ENCODE measurements around the gene SUMO4.
"Not testable (repeated sequence)": the region's sequence is repeated elsewhere in the genome, so short reads cannot be mapped to it uniquely, and the experiment has no call there.

SUMO4 gene

GRCh38 chr6:149429427-149430360 lies 29.6 kb downstream of the SUMO4 start:
- in situ Hi-C loops (cut with MboI; ENCODE audit: low sequenced_read_pairs), result no loop called here

- in situ Hi-C loops (cut with MboI; ENCODE audit: low sequenced_read_pairs), result no loop called here
Observed at GRCh38 chr6:149431905-149432775, 32.1 kb downstream of the SUMO4 start.

GRCh38 chr6:149433405-149433804 lies 33.3 kb downstream of the SUMO4 start:
- in situ Hi-C loops (cut with MboI; ENCODE audit: low sequenced_read_pairs), result no loop called here

- in situ Hi-C loops (cut with MboI; ENCODE audit: low sequenced_read_pairs), result no loop called here
Observed at GRCh38 chr6:149433881-149434280, 33.8 kb downstream of the SUMO4 start.

- in situ Hi-C loops (cut with MboI; ENCODE audit: low sequenced_read_pairs), result no loop called here
Observed at GRCh38 chr6:149435919-149436586, 36.0 kb downstream of the SUMO4 start.

- in situ Hi-C loops (cut with MboI; ENCODE audit: low sequenced_read_pairs), result no loop called here
Observed at GRCh38 chr6:149436647-149437046, 36.6 kb downstream of the SUMO4 start.

GRCh38 chr6:149437212-149437611 lies 37.1 kb downstream of the SUMO4 start:
- in situ Hi-C loops (cut with MboI; ENCODE audit: low sequenced_read_pairs), result no loop called here

GRCh38 chr6:149438855-149439254 lies 38.8 kb downstream of the SUMO4 start:
- in situ Hi-C loops (cut with MboI; ENCODE audit: low sequenced_read_pairs), result no loop called here

- in situ Hi-C loops (cut with MboI; ENCODE audit: low sequenced_read_pairs), result no loop called here
Observed at GRCh38 chr6:149439626-149440025, 39.6 kb downstream of the SUMO4 start.

GRCh38 chr6:149440735-149441671 lies 40.9 kb downstream of the SUMO4 start:
- in situ Hi-C loops (cut with MboI; ENCODE audit: low sequenced_read_pairs), result no loop called here

GRCh38 chr6:149441740-149442139 lies 41.7 kb downstream of the SUMO4 start:
- in situ Hi-C loops (cut with MboI; ENCODE audit: low sequenced_read_pairs), result no loop called here

GRCh38 chr6:149443411-149444181 lies 43.5 kb downstream of the SUMO4 start:
- in situ Hi-C loops (cut with MboI; ENCODE audit: low sequenced_read_pairs), result no loop called here

GRCh38 chr6:149444360-149445094 lies 44.5 kb downstream of the SUMO4 start:
- in situ Hi-C loops (cut with MboI; ENCODE audit: low sequenced_read_pairs), result not testable (repeated sequence)

- in situ Hi-C loops (cut with MboI; ENCODE audit: low sequenced_read_pairs), result no loop called here
Observed at GRCh38 chr6:149445095-149445466, 45.0 kb downstream of the SUMO4 start.

GRCh38 chr6:149445573-149445972 lies 45.5 kb downstream of the SUMO4 start:
- in situ Hi-C loops (cut with MboI; ENCODE audit: low sequenced_read_pairs), result no loop called here

GRCh38 chr6:149446791-149447376 lies 46.8 kb downstream of the SUMO4 start:
- in situ Hi-C loops (cut with MboI; ENCODE audit: low sequenced_read_pairs), result no loop called here

- in situ Hi-C loops (cut with MboI; ENCODE audit: low sequenced_read_pairs), result no loop called here
Observed at GRCh38 chr6:149448821-149449453, 48.9 kb downstream of the SUMO4 start.
